Thymus (tissue), 11 donors: ENCODE data around the gene POLR2H. TPM values are rescaled to one million over a fixed set of nuclear protein-coding genes. Genes with fewer than 3 reads are reported as not detected.

ENCODE experiments used
- DNase-seq, 9 donors: peaks; one replicate each; pipeline ENCODE4 v3.0.0-alpha.2; 2013; ENCODE audit warnings: low spot score in 9 of 9, low read depth in 6 of 9, missing footprints in 1 of 9
- H3K27ac ChIP-seq, 2 donors: one replicate each; pipeline ENCODE4 v1.5.1; 2013; ENCODE audit warnings: control low read depth in 1 of 2, low read depth in 1 of 2, low read length in 1 of 2, mild to moderate bottlenecking in 1 of 2, moderate library complexity in 1 of 2
- H3K27me3 ChIP-seq, 2 donors: one replicate each; pipeline ENCODE4 v1.5.1; 2013; ENCODE audit warnings: low read length in 1 of 2; ENCODE audit not compliant: control insufficient read depth in 2 of 2, insufficient read depth in 1 of 2
- H3K36me3 ChIP-seq, 2 donors: one replicate each; pipeline ENCODE4 v1.5.1; 2013; ENCODE audit warnings: low read length in 1 of 2, mild to moderate bottlenecking in 1 of 2, moderate library complexity in 1 of 2; ENCODE audit not compliant: control insufficient read depth in 2 of 2, insufficient read depth in 2 of 2
- H3K4me1 ChIP-seq, 2 donors: one replicate each; pipeline ENCODE4 v1.5.1; 2013; ENCODE audit warnings: low read length in 2 of 2; ENCODE audit not compliant: control insufficient read depth in 2 of 2, insufficient read depth in 2 of 2
- H3K4me3 ChIP-seq, 2 donors: one replicate each; pipeline ENCODE4 v1.5.1; 2013; ENCODE audit warnings: low read length in 2 of 2, control low read depth in 1 of 2, mild to moderate bottlenecking in 1 of 2
- H3K9me3 ChIP-seq, 2 donors: one replicate each; pipeline ENCODE4 v1.5.1; 2013; ENCODE audit warnings: low read length in 1 of 2, mild to moderate bottlenecking in 1 of 2; ENCODE audit not compliant: control insufficient read depth in 2 of 2, insufficient read depth in 1 of 2
- WGBS: extraction: QIAGEN DNeasy Blood & Tissue Kit; methylation state at CpG from one replicate; pipeline ENCODE4 v1.1.7; 2013; 5-methylcytosine and 5-hydroxymethylcytosine counted together
- polyA plus RNA-seq: library from polyadenylated mRNA; stranded (reverse); fragments of 200-250 nt; gene quantifications from one replicate; pipeline ENCODE4 v1.2.3, GENCODE V29; 2013
- total RNA-seq: library from RNA; stranded (reverse); fragments of 120-200 nt; gene quantifications from one replicate; pipeline ENCODE4 v1.2.4, GENCODE V29; 2013
- donor health status: healthy.

The POLR2H gene
- total and polyA plus RNA-seq, 2 donors: 76.0 to 117 TPM

DNA sequence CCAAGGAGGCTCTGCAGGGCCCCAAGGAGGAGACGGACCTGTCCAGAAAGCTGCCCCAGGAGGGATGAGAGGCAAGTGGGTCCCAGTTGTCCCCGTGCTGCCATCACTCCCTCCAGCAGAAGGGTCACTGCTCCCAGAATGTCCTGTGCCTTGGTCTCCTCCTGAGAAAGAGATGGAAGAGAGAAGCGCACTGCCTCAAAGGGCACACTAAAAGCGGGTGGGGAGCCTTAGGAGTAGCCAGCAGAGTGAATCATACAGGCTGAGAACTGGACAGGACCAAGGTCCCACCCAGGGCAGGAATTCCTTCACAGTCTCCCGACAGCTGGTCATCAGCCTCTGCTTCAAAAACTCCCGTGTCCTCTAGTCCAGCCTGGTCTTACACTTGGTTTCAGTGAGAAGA, 11.9 kb downstream of the POLR2H start:
- DNase-seq: no peak
- H3K27ac ChIP-seq: no peak overlapping the region
- peaks cover 4 to 10% of the 10 kb centered on the region in 2 donors for H3K36me3 ChIP-seq
- H3K4me3 ChIP-seq: no peak overlapping the region
- no peaks in the 10 kb centered on the region for H3K9me3 ChIP-seq
- WGBS: 78% methylated on average over 6 of the region's 6 CpGs
- peaks cover 16 to 39% of the 10 kb centered on the region in 2 donors for H3K27me3 ChIP-seq
- H3K4me1 ChIP-seq: peaks cover 0 to 11% of the 10 kb centered on the region in 2 donors

DNA sequence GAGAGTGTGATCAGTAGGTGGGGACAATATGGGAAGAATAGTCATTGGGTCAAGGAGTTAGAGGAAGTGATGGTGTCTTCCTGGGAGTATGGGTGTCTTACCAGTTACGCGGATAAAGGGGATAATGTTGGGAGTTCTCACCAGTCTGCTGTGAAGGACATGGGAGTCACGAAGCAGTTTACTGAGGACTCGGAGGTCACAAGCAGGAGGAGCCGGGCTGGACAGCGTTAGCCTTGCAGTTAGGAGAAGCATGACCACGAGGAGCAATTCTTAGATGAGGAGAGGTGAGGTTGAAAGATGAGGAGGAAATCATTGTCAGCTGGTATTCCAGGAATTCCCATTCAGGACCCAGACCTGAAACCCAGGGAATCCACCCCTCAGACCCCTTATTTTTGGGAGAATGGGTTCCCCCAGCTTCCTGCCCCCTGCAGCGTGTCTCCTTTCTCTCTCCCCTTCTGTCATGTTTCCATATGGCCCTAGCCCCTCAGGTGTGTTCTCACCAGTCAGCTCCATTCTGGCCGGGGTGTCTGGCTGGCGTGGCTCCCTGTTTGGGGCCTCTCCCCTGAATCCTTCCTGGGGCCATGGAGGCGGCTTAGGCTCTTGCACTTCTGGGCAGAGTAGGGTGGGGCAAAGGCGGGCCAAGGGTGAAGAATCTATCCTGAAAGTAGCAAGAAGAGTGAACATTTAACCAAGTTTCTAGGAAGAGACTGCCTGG, 14.4 kb downstream of the POLR2H start:
- Histone ChIP-seq H3K27ac (no peak overlapping the region), H3K36me3 (no peaks in the 10 kb centered on the region), H3K4me3 (no peak overlapping the region), H3K4me1 (peaks cover 3 to 13% of the 10 kb centered on the region in 2 donors), H3K9me3 (no peaks in the 10 kb centered on the region), H3K27me3 (peaks cover 41 to 57% of the 10 kb centered on the region in 2 donors)
- DNase-seq: no peak
- WGBS: 91% methylated on average over 12 of the region's 12 CpGs

DNA sequence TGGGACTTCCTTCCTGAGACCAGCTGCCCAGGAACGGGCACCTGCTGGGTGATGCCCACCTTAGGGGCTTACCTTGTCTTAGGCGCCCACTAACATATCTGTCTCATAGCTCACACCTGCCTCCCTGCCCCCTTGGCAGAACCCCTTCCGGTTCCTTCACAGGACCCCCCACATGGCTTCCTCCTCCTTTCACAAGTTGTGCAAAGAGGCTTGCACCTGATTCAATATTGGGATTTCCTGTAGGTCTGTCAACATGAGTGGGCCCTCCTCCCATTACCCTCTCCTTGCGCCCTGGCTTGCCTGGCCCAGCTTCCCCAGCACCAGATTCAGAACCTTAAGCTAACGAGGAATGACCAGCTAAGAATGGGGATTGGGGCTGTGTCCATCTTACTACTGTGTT, 15.9 kb downstream of the POLR2H start:
- H3K9me3 ChIP-seq: no peaks in the 10 kb centered on the region
- peaks cover 3 to 18% of the 10 kb centered on the region in 2 donors for H3K4me1 ChIP-seq
- WGBS: 55% methylated on average over 5 of the region's 5 CpGs
- no peaks in the 10 kb centered on the region for H3K36me3 ChIP-seq
- H3K4me3 ChIP-seq: no peak overlapping the region
- no peak for DNase-seq
- no peak overlapping the region for H3K27ac ChIP-seq
- peaks cover 50 to 71% of the 10 kb centered on the region in 2 donors for H3K27me3 ChIP-seq

DNA sequence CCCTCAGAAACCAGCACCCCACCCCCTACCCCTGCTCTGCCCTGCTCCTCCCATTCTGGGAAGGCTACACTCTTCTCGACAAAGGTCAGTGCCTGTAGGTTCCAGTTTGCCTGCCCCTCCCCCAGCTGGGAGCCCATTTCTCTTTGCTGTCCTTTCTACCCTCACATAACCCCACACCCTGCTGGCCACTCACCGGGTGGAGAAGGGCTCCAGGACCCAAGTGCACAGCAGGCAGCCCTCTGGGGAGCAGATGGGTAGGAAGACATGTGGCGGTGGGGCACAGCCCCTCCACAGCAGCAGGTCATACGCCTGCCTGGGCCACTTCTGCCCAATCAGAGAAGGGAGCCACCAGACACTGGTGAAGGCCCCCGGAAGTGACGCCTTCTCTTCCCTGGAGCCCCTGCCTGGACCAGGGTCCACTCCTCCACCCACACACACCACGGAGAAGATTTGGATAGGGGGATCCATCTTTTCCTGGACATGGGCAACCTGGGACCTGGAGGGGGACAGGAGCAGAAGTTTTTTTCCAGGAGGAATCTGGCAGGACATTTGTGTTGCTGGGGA, 16.5 kb downstream of the POLR2H start, which contains the start of gene THPO:
THPO (minus strand) TSS at position 326 of the 564 bp plus-strand sequence. CDS start 1,948 bp downstream, outside the sequence.
- no peak within 1 kb of the TSS for H3K4me3 ChIP-seq
- H3K27ac ChIP-seq: no peak within 1 kb of the TSS
- peaks cover 56 to 73% of the 10 kb centered on the region in 2 donors for H3K27me3 ChIP-seq
- no peaks in the 10 kb centered on the region for H3K36me3 ChIP-seq
- 89% methylated on average over 7 of the region's 7 CpGs for WGBS
- no peaks in the 10 kb centered on the region for H3K9me3 ChIP-seq
- no peak for DNase-seq
- H3K4me1 ChIP-seq: peaks cover 3 to 18% of the 10 kb centered on the region in 2 donors

DNA sequence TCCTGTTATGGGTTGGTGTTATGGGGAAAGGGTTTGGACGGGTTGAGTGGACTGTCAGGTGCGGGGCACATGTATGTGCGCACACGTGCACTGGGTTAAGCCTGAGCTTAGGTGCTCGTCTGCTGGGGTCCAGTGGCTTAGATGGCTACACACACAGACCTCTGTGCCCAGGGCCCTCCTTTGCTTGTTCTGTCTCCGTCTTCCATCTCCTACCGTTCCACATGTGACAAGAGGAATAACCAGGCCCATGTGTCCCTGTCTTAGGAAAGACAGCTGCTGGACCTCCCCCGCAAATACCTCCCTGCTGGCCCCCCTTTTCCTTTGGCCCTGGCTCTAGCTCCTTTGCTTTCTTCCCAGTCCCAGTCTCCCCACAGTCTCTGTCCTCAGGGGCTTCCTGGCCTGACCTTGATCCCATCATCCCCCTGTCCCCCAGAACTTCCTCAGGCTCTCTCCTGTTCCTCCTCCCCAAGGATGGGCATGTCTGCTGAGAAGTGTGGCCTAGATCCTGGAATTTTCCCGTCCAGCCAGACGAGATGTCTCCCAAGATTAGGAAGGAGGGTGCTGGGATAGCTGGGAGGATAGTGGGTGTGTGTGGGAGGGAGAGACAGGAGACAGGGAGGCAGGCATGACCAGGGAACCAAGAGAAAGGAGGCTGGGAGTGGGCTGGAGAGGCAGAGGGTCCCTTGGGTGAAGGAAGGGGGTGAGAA, 17.3 kb downstream of the POLR2H start:
- Histone ChIP-seq H3K27me3 (peaks cover 60 to 72% of the 10 kb centered on the region in 2 donors), H3K36me3 (no peaks in the 10 kb centered on the region), H3K9me3 (no peaks in the 10 kb centered on the region), H3K4me3 (no peak overlapping the region), H3K27ac (no peak overlapping the region), H3K4me1 (peaks cover 3 to 18% of the 10 kb centered on the region in 2 donors)
- WGBS: 96% methylated on average over 10 of the region's 10 CpGs
- no peak for DNase-seq

DNA sequence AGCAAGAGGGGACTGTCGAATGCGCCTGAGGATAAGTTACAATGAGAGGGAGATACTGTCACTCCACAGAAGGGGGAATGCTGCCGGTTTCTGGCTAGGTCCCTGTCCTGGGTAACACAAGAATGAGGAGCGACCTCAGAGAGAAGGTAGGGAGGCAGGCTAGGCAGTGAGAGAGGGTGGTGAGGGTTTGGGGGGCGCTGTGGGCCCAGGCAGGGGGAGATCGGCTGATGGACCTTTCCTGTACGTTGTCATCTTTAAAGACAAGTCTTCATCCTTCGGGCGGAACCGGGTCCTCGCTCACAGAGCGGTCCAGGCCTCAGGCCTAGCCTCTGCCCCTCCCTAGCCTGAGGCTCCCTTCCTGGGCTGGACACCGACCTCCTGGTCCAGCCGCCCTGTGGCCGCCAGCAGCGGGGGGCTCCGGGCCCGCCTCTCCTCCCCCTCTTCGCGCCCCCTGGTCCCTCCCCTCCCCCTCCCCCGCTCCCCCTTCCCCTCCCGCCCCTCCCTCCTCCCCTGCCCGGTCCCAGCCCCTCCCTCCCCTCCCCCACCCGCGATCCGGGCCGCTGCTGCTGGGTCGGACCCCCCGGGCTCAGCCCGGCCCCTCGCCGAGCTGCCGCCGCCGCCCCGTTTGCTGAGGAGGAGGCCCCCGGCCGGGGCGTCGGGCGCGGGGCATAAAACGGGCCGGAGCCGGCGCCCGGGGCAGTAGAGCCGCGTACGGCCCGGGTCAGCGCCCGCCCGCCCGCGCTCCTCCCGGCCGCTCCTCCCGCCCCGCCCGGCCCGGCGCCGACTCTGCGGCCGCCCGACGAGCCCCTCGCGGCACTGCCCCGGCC, 18.1 kb downstream of the POLR2H start, which contains the start of gene CHRD:
CHRD (plus strand) TSS at position 697 of the 827 bp plus-strand sequence. CDS start 265 bp downstream, outside the sequence.
- Histone ChIP-seq H3K4me1 (peaks cover 3 to 18% of the 10 kb centered on the region in 2 donors), H3K9me3 (no peaks in the 10 kb centered on the region), H3K27me3 (peaks cover 60 to 79% of the 10 kb centered on the region in 2 donors), H3K36me3 (no peaks in the 10 kb centered on the region), H3K4me3 (peak within 1 kb of the TSS in 1 of 2 donors; percentile 49), H3K27ac (no peak within 1 kb of the TSS)
- WGBS: 28% methylated on average over 65 of the region's 71 CpGs
- no peak for DNase-seq

DNA sequence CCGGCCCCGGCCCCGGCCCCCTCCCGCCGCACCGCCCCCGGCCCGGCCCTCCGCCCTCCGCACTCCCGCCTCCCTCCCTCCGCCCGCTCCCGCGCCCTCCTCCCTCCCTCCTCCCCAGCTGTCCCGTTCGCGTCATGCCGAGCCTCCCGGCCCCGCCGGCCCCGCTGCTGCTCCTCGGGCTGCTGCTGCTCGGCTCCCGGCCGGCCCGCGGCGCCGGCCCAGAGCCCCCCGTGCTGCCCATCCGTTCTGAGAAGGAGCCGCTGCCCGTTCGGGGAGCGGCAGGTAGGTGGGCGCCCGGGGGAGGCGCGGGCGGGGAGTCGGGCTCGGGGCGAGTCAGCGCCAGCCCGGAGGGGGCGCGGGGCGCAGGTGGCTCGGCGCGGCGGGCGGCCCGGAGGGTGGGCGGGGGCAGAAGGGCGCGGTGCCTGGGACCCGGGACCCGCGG, 18.7 kb downstream of the POLR2H start:
- DNase-seq: no peak
- no peaks in the 10 kb centered on the region for H3K36me3 ChIP-seq
- WGBS: 2% methylated on average over 58 of the region's 62 CpGs
- H3K9me3 ChIP-seq: no peaks in the 10 kb centered on the region
- H3K4me3 ChIP-seq: peak overlapping the region in 1 of 2 donors; percentile 49
- H3K27me3 ChIP-seq: peaks cover 60 to 86% of the 10 kb centered on the region in 2 donors
- peaks cover 3 to 18% of the 10 kb centered on the region in 2 donors for H3K4me1 ChIP-seq
- H3K27ac ChIP-seq: no peak overlapping the region

DNA sequence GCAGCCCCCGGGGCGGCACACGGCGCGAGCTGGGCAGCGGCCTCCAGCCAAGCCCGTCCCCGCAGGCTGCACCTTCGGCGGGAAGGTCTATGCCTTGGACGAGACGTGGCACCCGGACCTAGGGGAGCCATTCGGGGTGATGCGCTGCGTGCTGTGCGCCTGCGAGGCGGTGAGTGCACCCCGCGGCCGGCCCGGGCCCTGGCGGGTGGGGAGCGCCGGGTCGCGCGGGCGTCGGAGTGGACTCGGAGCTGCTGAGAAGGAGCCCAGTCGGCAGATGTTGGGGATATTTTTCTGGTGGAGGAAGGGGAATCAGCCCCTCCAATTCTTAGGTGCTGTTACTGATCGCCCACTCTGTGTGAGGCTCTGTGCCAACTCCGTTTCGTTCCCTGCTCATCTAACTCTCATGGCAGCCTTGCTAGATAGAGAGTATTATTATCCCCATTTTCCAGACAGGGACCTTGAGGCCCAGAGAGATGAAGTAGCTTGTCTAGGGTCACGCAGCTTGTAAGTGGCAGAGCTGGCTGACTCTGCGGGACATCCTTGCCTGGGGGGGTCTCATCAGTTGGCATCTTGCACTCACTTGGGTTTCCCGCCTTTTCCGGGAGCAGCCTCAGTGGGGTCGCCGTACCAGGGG, 19.2 kb downstream of the POLR2H start:
- Histone ChIP-seq H3K4me3 (peak overlapping the region in 1 of 2 donors; percentile 49), H3K36me3 (no peaks in the 10 kb centered on the region), H3K9me3 (no peaks in the 10 kb centered on the region), H3K27me3 (peaks cover 59 to 87% of the 10 kb centered on the region in 2 donors), H3K4me1 (peaks cover 3 to 18% of the 10 kb centered on the region in 2 donors), H3K27ac (no peak overlapping the region)
- 4% methylated on average over 42 of the region's 42 CpGs for WGBS
- no peak for DNase-seq
